ENCODE results near the gene BAG3.

GRCh38 chr10:119658274-119658673 lies 7.1 kb downstream of the BAG3 start:
- no peak for TF ChIP-seq CTCF (conservative IDR thresholded peaks at IDR 0.05; ENCODE audit: low read depth, low read length)
- TF ChIP-seq USF2 (IDR thresholded peaks at IDR 0.05; ENCODE audit: low read depth, low read length): no peak
- no peak for TF ChIP-seq POLR2A (IDR thresholded peaks at IDR 0.05; ENCODE audit: low read depth, low read length)
- no peak for TF ChIP-seq RAD21 (IDR thresholded peaks at IDR 0.05; ENCODE audit: low read length)
